ENCODE results near the gene UBE2O. TPM values are rescaled to one million over a fixed set of nuclear protein-coding genes. Genes with fewer than 3 reads are reported as not detected.

The UBE2O gene
- total RNA-seq, 1 donor from 2014 or later = 19.0 TPM

DNA sequence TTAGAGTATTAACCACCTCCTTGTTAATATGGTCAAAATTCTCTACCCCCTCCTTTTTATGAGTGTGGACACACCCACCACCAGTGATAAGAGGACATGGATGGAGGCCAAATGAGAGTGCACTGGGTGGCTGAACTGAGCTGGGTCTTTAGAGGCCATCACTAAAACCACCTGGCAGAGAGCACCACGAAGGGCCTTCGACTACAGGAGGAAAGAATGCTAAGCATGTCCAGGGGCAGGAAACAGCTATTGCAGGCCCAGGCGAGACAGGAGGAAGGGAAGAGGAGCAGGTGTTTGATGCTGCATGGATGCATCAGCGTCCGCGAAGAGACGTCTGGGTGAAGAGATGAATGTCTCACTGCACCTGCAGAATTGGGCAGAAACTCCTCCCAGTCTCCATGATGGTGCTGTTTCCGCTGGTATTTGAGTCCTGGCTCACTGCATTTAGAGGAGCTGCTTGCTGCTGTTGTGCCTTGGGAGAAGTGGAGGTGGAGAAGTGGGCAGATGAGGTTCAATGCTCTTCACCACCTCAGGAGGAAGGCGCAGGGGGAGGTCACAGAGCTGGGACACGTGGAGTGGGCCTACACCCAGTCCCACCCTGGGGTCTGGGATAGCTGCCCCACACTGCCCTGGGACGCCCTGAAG lies 35.3 kb downstream of the UBE2O start:
- DNase-seq (ENCODE audit: low read depth, low spot score) = no peak

DNA sequence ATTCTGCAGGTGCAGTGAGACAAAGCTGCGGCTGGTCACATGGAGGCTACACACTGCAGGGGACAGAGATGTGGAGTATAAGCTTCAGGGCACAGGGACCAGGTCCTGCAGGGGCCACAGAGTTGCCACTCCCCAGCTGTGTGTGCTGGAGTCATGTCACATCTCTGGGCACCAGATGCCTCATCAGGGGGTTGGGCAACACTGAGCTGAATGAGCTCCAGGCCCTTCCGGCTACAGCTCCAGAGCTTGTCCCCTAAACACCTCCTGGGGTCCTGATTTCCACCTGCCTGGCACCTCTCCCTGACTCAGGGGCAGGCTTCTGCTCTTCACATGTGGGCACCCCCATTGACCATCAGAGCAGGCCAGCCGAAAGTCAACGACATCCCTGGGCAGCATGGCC lies 36.1 kb downstream of the UBE2O start:
- no peak for DNase-seq (ENCODE audit: low read depth, low spot score)

DNA sequence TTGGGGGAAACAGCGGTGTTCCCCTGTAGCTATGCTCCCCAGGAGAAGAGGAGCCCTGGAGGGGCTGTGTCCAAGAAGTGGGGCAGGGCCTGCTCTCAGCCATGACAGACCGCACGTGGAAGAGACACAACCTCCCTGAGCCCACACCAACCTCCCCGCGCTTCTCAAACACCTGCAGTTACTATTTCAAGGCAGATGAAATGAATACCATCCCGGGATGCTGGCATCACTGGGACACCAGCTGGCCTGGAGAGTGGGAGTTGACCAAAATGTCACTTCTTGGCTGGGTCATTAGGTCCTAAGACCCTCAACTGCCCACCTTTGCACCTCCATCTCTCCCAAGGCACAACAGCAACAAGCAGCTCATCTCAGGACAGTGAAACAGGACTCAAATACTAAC lies 36.5 kb downstream of the UBE2O start:
- no peak for DNase-seq (ENCODE audit: low read depth, low spot score)

DNA sequence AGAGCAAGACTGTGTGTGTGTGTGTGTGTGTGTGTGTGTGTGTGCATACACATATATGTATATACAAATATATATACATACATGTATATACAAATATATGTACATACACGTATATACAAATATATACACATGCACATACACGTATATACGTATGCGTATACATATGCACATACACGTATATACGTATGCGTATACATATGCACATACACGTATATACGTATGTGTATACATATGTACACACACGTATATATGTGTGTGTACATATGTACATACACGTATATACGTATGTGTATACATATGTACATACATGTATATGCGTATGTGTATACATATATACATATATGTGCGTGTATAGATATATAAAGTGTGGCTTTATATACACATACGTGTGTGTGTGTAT lies 37.2 kb downstream of the UBE2O start:
- no peak for DNase-seq (ENCODE audit: low read depth, low spot score)

DNA sequence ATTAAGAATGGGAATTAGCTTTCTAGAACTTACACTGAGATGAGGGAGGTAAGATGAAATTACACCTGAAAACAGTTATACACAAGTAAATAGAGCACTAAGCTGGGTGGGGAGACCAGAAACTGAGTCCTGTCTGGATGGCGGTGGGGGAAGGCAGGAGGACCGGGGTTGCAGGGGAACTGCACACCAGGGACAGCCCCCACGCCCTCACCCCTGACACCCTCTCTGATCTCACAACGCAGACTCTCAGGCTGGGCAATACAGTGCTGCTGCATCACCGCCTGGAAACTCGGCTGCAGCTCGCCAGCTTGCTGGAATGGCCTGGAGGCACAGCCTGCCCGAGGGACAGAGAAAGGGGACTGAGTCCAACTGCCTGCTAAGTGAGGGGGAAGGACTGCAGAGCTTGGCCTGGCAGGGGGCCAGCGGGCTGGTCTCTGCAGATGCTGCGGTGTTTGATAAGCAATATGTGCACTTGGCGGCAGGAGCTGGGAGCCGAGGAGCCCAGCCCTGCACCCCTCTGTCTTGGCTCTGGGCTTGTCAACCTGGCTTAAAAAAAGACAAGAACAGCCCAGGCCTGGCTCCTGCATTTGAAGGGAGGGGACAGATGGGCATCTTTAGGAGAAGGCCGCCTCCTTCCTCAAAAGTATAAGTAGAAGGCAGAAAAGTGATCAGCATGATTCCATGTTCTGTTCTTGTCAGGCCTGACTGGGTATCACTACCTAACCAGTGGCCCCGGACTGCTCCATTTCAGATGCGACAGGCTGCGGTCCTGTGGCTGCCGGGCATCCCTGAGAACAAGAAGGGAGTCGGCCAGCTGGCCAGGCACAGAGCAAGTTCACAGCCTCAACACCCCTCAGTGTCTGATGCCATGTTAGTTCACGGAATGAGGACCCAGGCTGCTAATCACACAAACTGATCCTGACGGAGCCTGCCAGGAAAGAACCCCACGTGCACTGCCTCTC lies 38.3 kb downstream of the UBE2O start:
- peak; percentile 39 for DNase-seq (ENCODE audit: low read depth, low spot score)

DNA sequence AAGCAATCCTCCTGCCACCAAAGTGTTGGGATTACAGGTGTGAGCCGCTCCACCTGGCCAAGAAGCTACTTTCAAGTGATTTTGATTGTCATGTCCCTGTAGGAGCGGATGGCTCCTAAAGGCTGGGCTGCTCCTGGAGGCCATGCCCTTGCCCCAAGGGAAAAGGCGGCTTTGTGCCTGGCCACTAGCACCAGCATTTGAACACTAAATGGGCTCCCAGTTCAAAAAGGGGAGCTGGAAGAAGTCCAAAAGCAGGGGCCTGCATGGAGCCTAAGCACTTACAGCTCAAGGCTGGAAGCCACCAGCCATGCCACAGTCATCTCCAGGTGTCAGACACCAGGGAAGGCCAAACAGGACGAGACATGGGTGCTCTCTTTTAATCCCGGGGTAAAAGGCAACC lies 41.7 kb downstream of the UBE2O start:
- no peak for DNase-seq (ENCODE audit: low read depth, low spot score)

DNA sequence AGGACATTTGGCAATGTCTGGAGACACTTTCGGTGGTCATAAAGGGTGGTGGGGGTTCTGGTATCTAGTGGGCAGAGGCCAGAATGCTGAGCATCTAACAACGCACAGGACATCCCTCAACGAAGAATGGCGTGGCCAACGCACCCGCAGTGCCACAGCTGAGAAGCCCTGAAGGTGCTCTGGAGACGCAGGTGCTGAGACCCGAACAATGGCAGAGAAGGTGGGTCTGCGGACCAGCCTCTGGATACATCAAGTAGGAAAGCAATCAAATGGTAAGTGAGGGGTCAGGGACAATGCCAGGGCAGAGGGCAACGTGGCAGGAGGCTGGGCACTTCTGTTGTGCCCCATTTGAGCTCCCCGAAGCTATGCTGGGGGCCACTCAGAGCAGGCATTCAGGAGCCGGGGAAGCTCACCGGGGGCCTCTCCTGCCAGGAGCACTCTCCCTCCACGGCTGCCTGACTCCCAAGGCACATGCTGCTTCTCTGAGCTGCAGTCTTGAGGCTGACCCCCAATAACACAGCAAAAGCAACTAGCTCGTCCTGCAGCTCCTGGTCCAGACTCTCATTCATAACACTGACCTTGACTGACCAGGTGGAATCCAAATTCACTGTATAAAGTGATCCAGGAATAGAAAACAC lies 42.5 kb downstream of the UBE2O start:
- DNase-seq (ENCODE audit: low read depth, low spot score) = no peak

DNA sequence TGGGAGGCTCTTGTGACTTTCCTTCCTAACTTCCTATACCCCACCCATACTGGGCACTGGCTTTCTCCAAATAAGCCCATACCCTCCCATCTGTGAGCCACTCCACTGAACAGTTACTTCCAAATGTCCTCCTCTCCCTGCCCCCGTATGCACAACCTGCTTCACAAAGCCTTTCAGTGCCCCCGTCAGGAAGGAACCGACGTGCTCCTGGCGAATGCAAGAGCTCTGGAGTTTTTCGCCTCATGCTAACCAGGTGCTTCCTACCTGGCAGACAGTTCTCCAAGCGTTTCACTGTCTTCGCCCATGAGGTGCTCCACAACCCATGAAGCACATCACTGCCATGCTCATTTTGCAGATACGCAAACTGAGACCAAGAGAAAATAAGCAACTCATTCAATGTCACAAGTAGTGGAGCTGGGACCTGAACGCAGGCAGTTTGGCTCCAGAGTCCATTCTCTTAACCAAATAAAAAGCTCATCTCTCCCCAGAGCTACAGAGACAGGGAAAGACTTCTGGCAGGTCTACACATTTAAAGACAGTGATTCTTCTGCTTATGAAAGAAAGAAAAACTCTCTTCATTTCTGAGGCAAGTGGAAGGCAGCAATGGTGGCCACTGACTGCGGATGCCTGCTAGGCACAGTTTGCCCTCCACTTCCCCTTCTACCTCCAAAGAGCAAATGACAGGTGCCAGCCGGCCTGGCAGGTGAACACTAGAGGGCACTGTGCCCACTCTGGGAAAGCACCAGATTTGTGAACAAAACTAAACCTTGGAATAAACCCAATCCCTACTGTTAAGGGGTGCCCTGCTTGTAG lies 44.7 kb downstream of the UBE2O start:
- DNase-seq (ENCODE audit: low read depth, low spot score) = no peak

DNA sequence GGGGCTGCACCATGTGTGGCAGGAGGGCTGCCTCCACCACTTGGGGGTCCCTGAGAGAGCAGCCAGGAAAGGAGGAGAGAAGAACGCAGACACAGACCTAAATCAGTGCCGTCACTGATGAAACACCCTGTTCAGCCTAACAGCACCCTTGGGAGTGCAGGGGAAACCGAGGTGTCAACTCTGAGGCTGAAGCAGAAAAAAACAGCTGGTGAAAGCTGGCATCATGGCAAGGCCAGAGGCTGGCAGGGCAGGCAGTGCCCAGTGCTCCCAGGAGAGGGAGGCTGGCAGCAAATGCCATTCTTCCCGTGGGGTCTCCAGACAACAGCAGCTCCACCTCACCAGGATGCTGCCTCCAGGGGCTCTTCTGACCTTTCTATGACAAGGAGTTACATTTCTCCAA lies 45.4 kb downstream of the UBE2O start:
- no peak for DNase-seq (ENCODE audit: low read depth, low spot score)

DNA sequence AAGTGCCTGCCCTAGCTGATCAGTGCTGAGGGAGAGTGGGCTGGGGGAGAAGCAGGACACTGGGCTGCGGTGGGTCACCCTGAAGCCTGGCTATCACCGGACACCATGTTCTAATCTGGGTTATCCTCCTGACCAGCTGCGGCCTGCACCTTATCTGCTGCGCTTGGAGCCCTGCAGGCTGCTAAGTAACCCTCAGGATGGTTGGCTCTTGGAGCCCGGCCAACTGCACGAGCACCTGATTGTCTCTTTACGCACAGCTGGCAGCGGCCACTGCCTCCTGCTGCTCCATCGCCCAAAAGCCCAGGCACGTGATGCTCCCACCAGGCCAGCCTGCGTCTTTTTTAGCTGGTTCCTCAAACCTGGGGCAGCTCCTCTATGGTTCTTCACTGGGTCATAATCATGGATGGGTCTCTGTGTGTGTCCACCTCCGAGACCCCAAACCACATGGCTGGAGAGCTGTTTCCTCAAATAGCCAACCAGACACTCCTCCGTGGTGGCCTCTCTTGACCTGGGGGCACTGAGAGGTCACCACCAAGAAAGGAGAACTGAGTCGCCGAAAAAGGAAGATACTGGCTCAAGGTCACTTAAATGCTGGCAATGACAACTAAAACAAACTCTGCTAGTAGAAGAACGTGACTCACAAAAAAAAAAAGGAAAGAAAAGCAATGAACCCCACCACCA lies 46.8 kb downstream of the UBE2O start:
- no peak for DNase-seq (ENCODE audit: low read depth, low spot score)

DNA sequence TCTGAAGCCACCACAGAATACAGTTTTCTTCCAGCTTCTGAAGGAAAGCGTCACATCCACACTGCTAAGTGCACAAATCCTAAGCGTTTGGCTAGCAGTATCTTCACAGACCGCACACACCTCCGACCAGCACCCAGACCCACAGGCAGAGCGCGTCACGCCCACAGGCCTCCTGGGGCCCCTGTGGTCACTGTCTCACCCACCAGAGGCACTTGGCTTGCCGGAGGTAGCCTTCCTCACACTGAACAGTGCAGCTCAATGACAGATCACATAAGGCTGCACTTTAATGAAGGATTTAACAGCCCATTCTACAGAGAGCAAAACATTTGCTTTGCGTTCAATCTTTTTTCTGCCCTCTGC lies 47.4 kb downstream of the UBE2O start:
- no peak for DNase-seq (ENCODE audit: low read depth, low spot score)

DNA sequence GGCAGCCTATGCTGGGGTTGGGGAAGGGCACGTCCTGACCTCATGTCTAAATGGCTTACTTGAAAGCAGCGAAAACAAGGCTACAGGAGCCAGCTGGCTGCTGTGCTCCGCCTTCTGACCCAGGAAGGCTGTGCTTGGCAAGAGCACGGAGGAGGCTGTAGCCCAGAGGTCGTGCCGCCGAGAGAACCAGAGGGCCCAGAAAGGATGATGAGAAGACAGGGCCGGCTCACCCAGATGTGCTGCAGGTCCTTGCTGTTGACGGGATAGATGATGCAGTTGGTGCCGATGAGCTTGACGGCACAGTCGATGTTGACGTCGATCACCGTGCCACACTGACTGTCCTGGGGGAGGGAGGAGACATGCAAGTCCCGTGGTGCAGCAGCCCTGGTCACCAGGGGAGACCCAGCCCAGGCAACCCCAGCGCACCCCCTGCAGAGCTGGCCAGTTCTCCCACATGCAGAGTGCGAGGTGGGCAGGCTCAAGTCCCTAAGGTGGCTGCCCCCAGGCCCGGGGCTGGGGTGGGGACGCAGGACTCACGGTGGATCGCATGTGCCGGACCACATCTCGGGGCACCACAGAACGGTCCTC lies 47.9 kb downstream of the UBE2O start:
- no peak for DNase-seq (ENCODE audit: low read depth, low spot score)

DNA sequence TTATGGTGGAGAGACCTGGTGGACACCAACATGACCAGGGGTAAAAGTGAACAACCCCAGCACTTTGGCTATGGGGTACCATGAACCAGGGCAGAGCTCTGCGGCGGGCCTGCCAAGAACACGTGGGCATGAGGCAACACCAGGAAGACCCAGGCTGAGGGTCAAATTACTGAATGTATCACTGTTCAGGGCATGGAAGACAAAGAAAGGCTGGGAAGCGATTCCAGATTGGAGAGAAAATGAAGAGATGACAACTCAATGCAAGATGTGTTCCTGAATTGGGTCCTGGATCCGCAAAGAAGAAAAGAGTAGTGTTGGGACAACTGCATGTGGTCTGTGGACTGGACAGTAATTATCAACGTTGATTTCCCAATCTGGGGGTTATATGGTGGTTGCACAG lies 48.7 kb downstream of the UBE2O start:
- no peak for DNase-seq (ENCODE audit: low read depth, low spot score)

DNA sequence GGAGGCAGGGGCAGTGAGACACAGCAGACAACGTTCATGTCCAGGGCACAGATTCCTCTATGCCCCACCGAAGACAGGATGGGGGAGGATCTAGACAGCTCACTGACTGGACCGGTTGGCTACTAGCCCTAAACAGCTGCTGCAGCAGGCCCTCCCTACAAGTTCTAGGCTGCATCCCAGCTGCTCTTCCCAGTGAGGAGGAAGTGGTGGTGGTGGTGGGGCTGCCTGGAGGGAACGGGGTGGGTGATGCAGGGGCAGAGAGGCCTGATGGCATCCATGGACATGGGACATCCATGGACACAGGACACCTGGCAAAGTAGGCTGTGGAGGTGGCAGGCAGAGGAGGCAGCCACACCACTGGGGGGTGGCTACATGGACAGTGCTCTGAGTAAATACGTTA lies 50.2 kb downstream of the UBE2O start:
- no peak for DNase-seq (ENCODE audit: low read depth, low spot score)

DNA sequence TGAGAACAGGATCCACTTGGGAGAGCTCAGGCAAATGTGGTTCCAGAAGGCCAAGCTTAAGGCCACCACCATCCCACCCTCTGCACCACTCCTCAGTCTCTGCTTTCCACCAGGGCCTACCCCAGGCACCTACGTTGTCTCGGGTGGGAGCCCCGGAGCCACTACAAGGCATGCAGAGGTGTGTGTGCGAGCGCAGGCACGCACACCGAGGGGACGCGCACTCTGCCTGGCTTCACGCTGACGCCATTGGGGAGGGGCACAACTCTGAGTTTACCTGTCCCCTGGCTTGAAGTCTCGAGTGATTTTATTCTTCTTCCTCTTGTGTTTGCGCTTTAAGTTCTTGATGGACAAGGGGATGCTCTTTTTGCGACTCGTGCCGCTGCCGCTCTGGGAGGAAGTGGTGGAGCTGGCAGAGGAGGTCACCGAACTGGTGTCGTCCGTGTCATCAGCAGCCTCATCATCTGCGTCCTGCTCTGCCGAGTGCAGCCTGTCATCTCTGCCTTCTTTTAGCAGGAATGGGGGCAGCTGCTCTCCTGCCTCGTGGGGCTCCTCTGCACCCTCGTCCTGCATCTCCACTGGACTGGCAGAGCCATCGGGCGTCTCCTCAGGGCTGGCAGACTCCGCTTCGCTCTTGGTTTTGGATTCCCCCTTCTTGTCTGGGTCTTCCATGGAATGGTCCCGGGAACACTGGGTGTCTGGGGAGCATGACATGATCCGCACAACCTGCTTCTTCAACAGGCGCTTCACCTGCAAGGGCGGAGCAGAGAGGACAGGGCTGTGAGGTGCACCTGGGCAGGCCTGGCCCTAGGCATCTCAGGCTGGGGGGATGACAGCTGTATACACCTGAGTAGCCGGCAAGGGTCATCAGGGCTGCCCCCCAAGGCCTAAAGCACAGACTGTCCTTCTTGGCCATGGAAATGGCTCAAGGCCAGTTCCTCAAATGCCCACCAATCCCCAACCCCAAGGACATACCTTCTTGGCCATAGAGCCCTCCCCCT lies 53.5 kb downstream of the UBE2O start:
- DNase-seq (ENCODE audit: low read depth, low spot score) = no peak

DNA sequence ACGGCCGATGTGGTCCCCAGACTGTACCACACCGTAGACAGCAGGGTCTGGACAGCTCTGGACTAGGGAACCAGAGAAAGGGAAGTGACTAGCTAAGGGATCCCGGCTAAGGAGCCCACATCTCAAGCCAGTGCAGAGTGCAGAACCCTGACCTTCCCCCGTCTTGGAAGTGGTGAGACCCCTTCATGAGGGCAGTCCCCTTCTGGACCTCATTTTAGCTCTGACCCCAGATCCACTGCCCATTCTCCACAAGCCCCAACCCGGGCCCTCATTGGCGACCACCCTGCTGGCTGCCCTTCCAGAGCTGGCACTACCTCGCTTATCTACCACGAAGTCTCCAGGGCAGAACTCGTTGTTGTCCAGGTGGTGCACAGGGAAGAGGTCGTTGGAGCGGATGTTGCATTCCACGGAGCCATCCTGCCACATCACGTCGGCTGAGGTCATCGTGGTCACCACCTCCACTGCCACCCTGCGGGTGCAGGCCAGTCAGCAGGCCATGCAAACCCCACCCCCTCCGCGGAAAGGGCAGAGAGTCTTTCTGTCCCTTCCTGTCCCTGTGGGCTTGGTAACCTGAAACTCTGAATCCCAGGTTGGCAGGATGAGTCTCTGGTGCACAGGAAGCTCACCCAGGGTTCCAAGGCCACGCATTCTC lies 54.3 kb downstream of the UBE2O start:
- no peak for DNase-seq (ENCODE audit: low read depth, low spot score)

DNA sequence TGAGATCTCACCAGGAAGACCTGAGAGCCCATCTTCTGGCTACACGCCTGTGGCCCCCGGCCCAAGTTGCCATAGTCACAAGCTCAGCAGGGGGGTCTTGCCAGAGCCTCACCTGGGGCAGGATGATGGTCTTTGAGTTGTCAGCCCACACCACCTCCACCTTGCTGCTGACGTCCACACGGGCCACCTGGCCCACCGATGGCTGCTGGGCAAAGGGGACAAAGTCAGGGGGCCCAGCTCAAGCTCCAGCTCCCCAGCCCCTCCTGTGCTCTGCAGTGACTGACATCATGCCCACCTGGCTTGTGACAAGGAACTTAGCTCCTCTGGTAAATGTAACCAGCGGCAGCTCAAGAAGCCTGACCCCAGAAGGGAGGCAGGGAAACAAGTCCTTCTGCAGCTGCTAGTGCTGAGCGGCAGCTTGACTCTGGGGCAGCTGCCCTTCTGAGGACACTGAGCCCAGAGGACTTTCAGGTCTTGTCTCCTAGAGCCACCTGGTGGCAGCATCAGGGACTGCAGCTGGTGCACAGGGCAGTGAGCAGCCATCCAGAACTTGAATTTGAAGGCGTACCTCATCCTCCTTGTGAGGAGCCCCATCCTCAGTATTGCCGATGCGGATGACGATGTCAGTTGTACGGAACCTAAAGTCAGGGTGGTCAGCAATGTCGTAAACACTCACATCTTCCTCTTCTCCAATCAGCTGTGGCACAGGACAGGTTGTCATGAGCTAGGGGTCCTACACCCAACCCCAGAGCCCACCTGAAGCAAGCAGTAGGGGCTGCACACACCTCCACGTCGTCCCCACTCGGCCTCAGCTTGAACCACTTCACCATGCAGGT lies 55.0 kb downstream of the UBE2O start:
- peak; percentile 71 for DNase-seq (ENCODE audit: low read depth, low spot score)

DNA sequence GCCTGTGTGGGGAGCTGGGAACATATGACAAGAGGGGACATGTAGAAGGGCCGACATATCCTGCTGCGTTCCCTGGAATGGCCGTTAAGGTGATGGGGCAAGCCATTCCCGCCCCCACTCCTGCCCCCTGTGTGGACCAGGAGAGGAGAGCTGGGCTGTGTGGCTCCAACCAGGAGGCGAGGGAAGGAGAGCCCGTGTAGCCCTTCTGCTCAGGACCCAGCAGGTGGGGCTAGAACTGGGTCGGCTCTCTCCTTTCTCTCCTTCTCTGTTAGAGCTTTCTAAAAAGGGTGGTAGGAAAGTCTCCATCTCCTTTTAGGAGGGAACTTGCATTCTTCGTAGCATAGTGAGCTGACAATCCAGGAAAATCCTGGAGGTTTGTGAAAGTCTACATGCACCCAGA lies 55.8 kb downstream of the UBE2O start:
- DNase-seq (ENCODE audit: low read depth, low spot score) = no peak

All from pulmonary artery endothelial cell (primary cell).